Rectal smooth muscle tissue (tissue), 1 donor: ENCODE measurements around the gene MARCHF3.
A peak's percentile ranks its signal among the peaks of the same experiment; 100 is the strongest.
"Not testable (repeated sequence)": the region's sequence is repeated elsewhere in the genome, so short reads cannot be mapped to it uniquely, and the experiment has no call there.

Experiments
- H3K27ac ChIP-seq: one replicate; pipeline ENCODE4 v1.7.0; 2013; ENCODE audit warnings: low read depth, low read length, inconsistent platforms
- H3K27me3 ChIP-seq: one replicate; pipeline ENCODE4 v1.7.0; 2013; ENCODE audit warnings: low read length; ENCODE audit not compliant: control insufficient read depth, insufficient read depth
- H3K36me3 ChIP-seq: one replicate; pipeline ENCODE4 v1.7.0; 2013; ENCODE audit warnings: low read length; ENCODE audit not compliant: control insufficient read depth, insufficient read depth
- H3K4me1 ChIP-seq: one replicate; pipeline ENCODE4 v1.7.0; 2013; ENCODE audit warnings: low read length; ENCODE audit not compliant: control insufficient read depth, insufficient read depth
- H3K4me3 ChIP-seq: one replicate; pipeline ENCODE4 v1.7.0; 2013; ENCODE audit warnings: low read length
- H3K9ac ChIP-seq: one replicate; pipeline ENCODE4 v1.7.0; 2013; ENCODE audit warnings: low read length

MARCHF3 gene

DNA sequence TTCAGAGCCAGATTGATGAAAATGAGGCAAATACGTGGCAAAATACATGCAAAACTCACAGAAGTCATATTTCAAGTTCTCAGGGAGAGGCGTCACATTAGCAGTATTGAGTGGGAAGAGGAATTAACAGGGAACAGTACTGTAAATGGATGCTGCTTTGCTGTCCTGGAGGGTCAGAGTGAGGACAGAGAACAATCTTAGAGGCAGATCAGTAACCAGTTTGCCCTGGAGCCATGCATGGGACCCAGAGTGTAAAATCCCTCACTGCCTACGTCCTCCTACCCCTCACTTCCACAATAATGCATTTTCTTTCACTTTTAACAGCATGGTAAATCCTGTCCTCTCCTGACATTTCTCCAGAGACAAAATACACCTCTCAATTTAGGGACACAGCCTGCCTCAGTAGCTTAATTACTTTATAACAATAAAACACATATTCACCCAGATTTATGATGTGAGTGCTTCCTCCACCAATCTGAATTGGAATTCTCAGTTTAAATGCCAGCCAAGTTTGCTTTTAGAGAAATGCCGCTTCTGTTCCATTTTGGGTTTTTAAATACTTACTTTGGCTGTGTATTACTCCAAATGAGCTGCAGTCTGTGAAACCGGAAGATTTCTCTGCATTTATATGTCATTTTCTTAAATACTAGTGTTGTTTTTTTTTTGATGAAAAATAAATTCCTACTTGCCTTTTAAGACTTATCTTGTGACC, 183.5 kb downstream of the MARCHF3 start:
- Histone ChIP-seq H3K36me3 (no peaks in the 10 kb centered on the region), H3K27ac (peak overlapping the region; percentile 55), H3K27me3 (no peaks in the 10 kb centered on the region), H3K9ac (no peak overlapping the region), H3K4me1 (no peaks in the 10 kb centered on the region), H3K4me3 (no peak overlapping the region)

- Histone ChIP-seq H3K36me3 (no peaks in the 10 kb centered on the region), H3K27ac (no peak overlapping the region), H3K4me1 (no peaks in the 10 kb centered on the region), H3K4me3 (no peak overlapping the region), H3K9ac (no peak overlapping the region), H3K27me3 (no peaks in the 10 kb centered on the region)
These were observed 184.0 kb downstream of the MARCHF3 start for GRCh38 chr5:126846344-126846743.

- H3K9ac ChIP-seq, H3K27ac ChIP-seq: not testable (repeated sequence)
- H3K4me3 ChIP-seq, result peak overlapping the region; percentile 32
These were observed 184.8 kb downstream of the MARCHF3 start for GRCh38 chr5:126845470-126846070.

DNA sequence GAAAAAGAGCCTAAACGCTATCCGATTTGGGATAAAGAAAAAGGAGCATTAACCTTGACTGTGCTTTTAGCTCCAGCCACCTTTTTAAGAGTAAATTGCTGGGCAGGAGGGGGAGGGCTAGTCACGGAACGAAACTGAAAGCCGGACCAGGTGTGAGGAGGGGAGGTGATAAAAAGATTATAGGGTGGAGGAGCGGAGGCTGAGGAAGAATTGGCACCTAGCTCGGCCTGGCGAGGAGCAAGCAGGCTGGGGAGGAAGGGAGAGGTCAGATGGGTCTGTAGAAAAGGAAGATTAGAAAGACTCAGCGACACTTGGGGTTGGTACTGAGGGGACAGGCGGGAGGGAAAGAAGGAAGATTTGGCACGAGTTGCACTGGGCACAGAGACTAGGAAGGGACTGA, 187.0 kb downstream of the MARCHF3 start:
- not testable (repeated sequence) for H3K27ac ChIP-seq, H3K9ac ChIP-seq, H3K4me3 ChIP-seq

More at GRCh38 chr5:126845470-126846070, 184.8 kb downstream of the MARCHF3 start:
- not testable (repeated sequence) for H3K27me3 ChIP-seq, H3K4me1 ChIP-seq, H3K36me3 ChIP-seq

GRCh38 chr5:126839407-126839806, 191.0 kb downstream of the MARCHF3 start:
- H3K36me3 ChIP-seq, H3K4me3 ChIP-seq, H3K27me3 ChIP-seq: not testable (repeated sequence)

More for the DNA sequence above, 187.0 kb downstream of the MARCHF3 start:
- H3K27me3 ChIP-seq, H3K4me1 ChIP-seq, H3K36me3 ChIP-seq: not testable (repeated sequence)

DNA sequence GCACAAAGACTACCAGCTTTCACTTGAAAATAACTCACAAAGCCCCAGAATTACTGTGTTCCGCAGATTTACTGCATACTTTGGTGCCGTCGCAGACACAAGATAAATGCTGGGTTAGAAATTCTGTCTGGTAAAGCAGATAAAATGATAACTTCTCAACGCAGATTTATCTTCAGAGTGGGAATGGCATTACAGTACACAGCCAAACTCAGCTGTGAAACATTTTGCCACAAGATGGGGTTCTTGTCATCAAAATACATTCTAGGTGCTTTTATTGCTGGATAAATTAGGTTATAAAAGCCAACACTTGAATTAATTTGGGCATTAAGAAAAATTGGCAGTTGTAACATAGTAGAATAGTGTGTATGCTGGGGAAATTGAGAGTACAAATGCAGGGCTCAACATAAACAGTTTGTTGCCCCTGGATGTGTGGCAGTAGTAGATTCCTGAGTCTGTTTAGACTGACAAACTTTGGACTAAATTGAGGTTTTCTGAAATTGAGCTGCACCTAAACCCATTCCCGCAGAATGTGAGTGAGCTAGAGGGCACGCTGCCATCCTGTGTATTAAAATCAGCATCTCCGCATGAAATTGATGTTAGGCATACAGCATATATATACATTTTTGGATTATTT, 192.3 kb downstream of the MARCHF3 start:
- Histone ChIP-seq H3K36me3 (no peaks in the 10 kb centered on the region), H3K4me3 (no peak overlapping the region), H3K4me1 (no peaks in the 10 kb centered on the region), H3K27ac (no peak overlapping the region), H3K27me3 (no peaks in the 10 kb centered on the region), H3K9ac (no peak overlapping the region)

More at GRCh38 chr5:126839407-126839806, 191.0 kb downstream of the MARCHF3 start:
- H3K9ac ChIP-seq, H3K27ac ChIP-seq, H3K4me1 ChIP-seq: not testable (repeated sequence)

DNA sequence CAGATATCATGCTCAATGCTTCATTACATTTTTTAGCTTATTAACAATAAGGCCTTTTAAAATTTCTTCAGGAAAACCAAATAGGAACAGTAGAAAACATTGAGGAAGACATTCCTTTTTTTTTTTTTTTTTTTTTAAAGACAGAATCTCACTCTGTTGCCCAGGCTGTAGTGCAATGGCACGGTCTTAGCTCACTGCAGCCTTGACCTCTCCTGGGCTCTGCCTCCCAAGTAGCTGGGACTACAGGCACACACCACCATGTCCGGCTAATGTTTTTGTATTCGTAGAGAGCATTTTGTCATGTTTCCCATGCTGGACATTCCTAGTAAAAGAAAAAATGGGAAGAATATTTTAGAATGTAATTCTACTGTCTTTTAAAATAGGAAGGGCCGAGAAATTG, 193.1 kb downstream of the MARCHF3 start:
- no peaks in the 10 kb centered on the region for H3K36me3 ChIP-seq
- H3K27me3 ChIP-seq, result no peaks in the 10 kb centered on the region

DNA sequence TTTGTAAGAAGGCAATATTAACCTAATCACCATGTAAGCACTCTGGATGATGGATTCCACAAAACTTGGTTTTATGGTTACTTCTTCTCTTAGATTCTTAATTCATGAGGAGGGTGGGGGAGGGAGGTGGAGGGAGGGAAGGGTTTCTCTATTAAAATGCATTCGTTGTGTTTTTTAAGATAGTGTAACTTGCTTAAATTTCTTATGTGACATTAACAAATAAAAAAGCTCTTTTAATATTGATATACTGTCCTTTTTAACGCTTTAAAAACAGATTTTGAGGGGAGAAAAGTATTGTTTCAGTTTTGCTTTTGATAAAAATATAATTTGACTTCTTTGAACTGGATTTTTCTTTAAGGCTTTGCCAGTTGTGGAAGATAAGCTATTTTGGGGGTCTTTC, 193.6 kb downstream of the MARCHF3 start:
- no peak overlapping the region for H3K27ac ChIP-seq
- no peaks in the 10 kb centered on the region for H3K4me1 ChIP-seq
- H3K36me3 ChIP-seq, result no peaks in the 10 kb centered on the region

More for the DNA sequence above, 193.1 kb downstream of the MARCHF3 start:
- Histone ChIP-seq H3K27ac (no peak overlapping the region), H3K4me3 (no peak overlapping the region), H3K9ac (no peak overlapping the region), H3K4me1 (no peaks in the 10 kb centered on the region)

GRCh38 chr5:126831156-126831555, 199.2 kb downstream of the MARCHF3 start:
- H3K36me3 ChIP-seq, result peaks cover 3% of the 10 kb centered on the region

More for the DNA sequence above, 193.6 kb downstream of the MARCHF3 start:
- Histone ChIP-seq H3K27me3 (no peaks in the 10 kb centered on the region), H3K9ac (no peak overlapping the region), H3K4me3 (no peak overlapping the region)

DNA sequence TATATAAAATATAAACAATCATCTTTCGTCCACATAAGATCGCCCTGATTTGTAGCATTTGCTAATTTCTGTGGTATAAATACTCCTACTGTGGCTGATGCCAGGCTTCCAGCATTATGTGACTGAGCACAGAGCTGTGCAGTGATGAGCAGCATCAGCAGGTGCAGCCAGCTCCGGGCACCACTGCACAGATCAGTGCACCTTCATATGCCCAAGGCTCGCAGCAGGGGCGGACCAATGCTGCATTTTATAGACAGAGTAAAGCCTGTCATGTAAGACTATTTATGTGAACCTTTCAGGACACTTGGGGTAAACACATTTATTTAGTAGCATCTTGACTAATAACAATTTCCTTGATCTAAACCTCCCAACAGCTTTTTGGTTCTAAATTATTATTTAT, 200.3 kb downstream of the MARCHF3 start:
- Histone ChIP-seq H3K27me3 (no peaks in the 10 kb centered on the region), H3K27ac (no peak overlapping the region), H3K4me3 (no peak overlapping the region), H3K9ac (no peak overlapping the region), H3K4me1 (no peaks in the 10 kb centered on the region), H3K36me3 (peaks cover 3% of the 10 kb centered on the region)

More at GRCh38 chr5:126831156-126831555, 199.2 kb downstream of the MARCHF3 start:
- no peak overlapping the region for H3K27ac ChIP-seq
- H3K27me3 ChIP-seq, result no peaks in the 10 kb centered on the region
- H3K4me3 ChIP-seq, result no peak overlapping the region
- no peaks in the 10 kb centered on the region for H3K4me1 ChIP-seq
- H3K9ac ChIP-seq, result no peak overlapping the region

GRCh38 chr5:126829098-126829497, 201.3 kb downstream of the MARCHF3 start:
- no peak overlapping the region for H3K4me3 ChIP-seq
- H3K9ac ChIP-seq, result no peak overlapping the region
- H3K4me1 ChIP-seq, result no peaks in the 10 kb centered on the region
- no peaks in the 10 kb centered on the region for H3K27me3 ChIP-seq
- H3K36me3 ChIP-seq, result peaks cover 3% of the 10 kb centered on the region
- H3K27ac ChIP-seq, result no peak overlapping the region

- H3K27me3 ChIP-seq, result no peaks in the 10 kb centered on the region
- no peak overlapping the region for H3K4me3 ChIP-seq
- no peak overlapping the region for H3K27ac ChIP-seq
- no peaks in the 10 kb centered on the region for H3K4me1 ChIP-seq
- peaks cover 3% of the 10 kb centered on the region for H3K36me3 ChIP-seq
- no peak overlapping the region for H3K9ac ChIP-seq
These were observed 203.6 kb downstream of the MARCHF3 start for GRCh38 chr5:126826619-126827215.
